Frontal cortex (tissue), 4 donors: ENCODE data around the gene RIMS3. TPM values are rescaled to one million over a fixed set of nuclear protein-coding genes. Genes with fewer than 3 reads are reported as not detected.
A peak's percentile ranks its signal among the peaks of the same experiment; 100 is the strongest.
"Not testable (repeated sequence)": the region's sequence is repeated elsewhere in the genome, so short reads cannot be mapped to it uniquely, and the experiment has no call there.

Experiments used
- DNase-seq, 2 donors: peaks; one replicate each; pipeline ENCODE4 v3.0.0; 2012; ENCODE audit warnings: low spot score in 2 of 2
- FAIRE-seq: peaks from 2 replicates; lab custom pipeline; 2012; peaks lifted over from hg19 to GRCh38; lab: Jason Lieb, UNC
- total RNA-seq: library from RNA; depleted of rRNA; stranded (reverse); fragments of >200 nt; gene quantifications from one replicate; pipeline ENCODE4 v1.2.3, GENCODE V29; 2014
- donor health status: control.
- donor health status: control.
- donor health status: control.

RIMS3 gene
- total RNA-seq, 1 donor from 2014 or later = 24.1 TPM

GRCh38 chr1:40610156-40610555 lies 55.3 kb downstream of the RIMS3 start:
- FAIRE-seq = no peak
- no peak for DNase-seq

- FAIRE-seq = no peak
Measured at GRCh38 chr1:40607921-40608320, 57.6 kb downstream of the RIMS3 start.

GRCh38 chr1:40606978-40607377 lies 58.5 kb downstream of the RIMS3 start:
- FAIRE-seq (no peak), DNase-seq (no peak)

More at GRCh38 chr1:40607921-40608320, 57.6 kb downstream of the RIMS3 start:
- no peak for DNase-seq

GRCh38 chr1:40606194-40606593 lies 59.3 kb downstream of the RIMS3 start:
- DNase-seq (no peak), FAIRE-seq (no peak)

- FAIRE-seq (no peak), DNase-seq (no peak)
Measured at GRCh38 chr1:40599926-40600325, 65.6 kb downstream of the RIMS3 start.

GRCh38 chr1:40595623-40596022 lies 69.9 kb downstream of the RIMS3 start:
- DNase-seq (no peak), FAIRE-seq (no peak)

GRCh38 chr1:40594187-40594531 lies 71.3 kb downstream of the RIMS3 start:
- FAIRE-seq (no peak), DNase-seq (no peak)

- FAIRE-seq (no peak), DNase-seq (no peak)
Measured at GRCh38 chr1:40593449-40594186, 71.9 kb downstream of the RIMS3 start.

- DNase-seq (peak in 1 of 2 donors; percentile 29), FAIRE-seq (no peak)
Measured at GRCh38 chr1:40592107-40592803, 73.2 kb downstream of the RIMS3 start.

GRCh38 chr1:40588586-40588985 lies 76.9 kb downstream of the RIMS3 start:
- FAIRE-seq = no peak
- no peak for DNase-seq

GRCh38 chr1:40583980-40584379 lies 81.5 kb downstream of the RIMS3 start:
- DNase-seq (no peak), FAIRE-seq (no peak)

- FAIRE-seq (no peak), DNase-seq (no peak)
Measured at GRCh38 chr1:40582116-40582515, 83.4 kb downstream of the RIMS3 start.

GRCh38 chr1:40575336-40575735 lies 90.1 kb downstream of the RIMS3 start:
- FAIRE-seq = no peak
- DNase-seq = no peak

- DNase-seq, FAIRE-seq: not testable (repeated sequence)
Measured at GRCh38 chr1:40574805-40575204, 90.7 kb downstream of the RIMS3 start.

Other genes starting within 250 kb of the RIMS3 start
- gene ZFP69B, start 215.2 kb downstream of the RIMS3 start, total RNA-seq = 11.8 TPM
- 19.2 TPM for gene ZFP69, start 188.4 kb downstream of the RIMS3 start, total RNA-seq
- gene EXO5, start 156.9 kb downstream of the RIMS3 start, total RNA-seq = 28.5 TPM
- 7.7 TPM for gene ZNF684, start 134.0 kb downstream of the RIMS3 start, total RNA-seq
- 31.8 TPM for gene NFYC, start 26.0 kb upstream of the RIMS3 start, total RNA-seq
- gene KCNQ4, start 118.1 kb upstream of the RIMS3 start, total RNA-seq = 1.2 TPM
- gene CITED4, start 196.7 kb upstream of the RIMS3 start, total RNA-seq = under 0.01 TPM